Thoracic aorta (tissue), 2 donors: ENCODE data around the gene DDX3X. TPM values are rescaled to one million over a fixed set of nuclear protein-coding genes. Genes with fewer than 3 reads are reported as not detected.
A peak's percentile ranks its signal among the peaks of the same experiment; 100 is the strongest.
"Not testable (repeated sequence)": the region's sequence is repeated elsewhere in the genome, so short reads cannot be mapped to it uniquely, and the experiment has no call there.

Source experiments
- ATAC-seq: fragments of 150-250 bp; one replicate; pipeline ENCODE4 v1.8.0; 2017; ENCODE audit warnings: low read depth; ENCODE audit not compliant: insufficient number of reproducible peaks, low FRiP score
- DNase-seq: peaks from one replicate; pipeline ENCODE4 v3.0.0-alpha.2; 2020; ENCODE audit warnings: low spot score
- H3K27ac ChIP-seq, 2 donors: fragments of 200-600 bp; sonication (generic); 1 replicate in 1 of 2; 2 replicates in 1 of 2; pipeline ENCODE4 v1.5.1; 2016; ENCODE audit warnings: mild to moderate bottlenecking in 2 of 2, moderate library complexity in 2 of 2
- H3K27me3 ChIP-seq: fragments of 200-600 bp; sonication (generic); replicated peaks from 2 replicates; pipeline ENCODE4 v1.6.0; 2016; ENCODE audit warnings: mild to moderate bottlenecking; ENCODE audit not compliant: insufficient read depth
- H3K36me3 ChIP-seq: fragments of 200-600 bp; sonication (generic); one replicate; pipeline ENCODE4 v1.5.1; 2016
- H3K4me1 ChIP-seq, 2 donors: fragments of 200-600 bp; sonication (generic); 1 replicate in 1 of 2; 2 replicates in 1 of 2; pipeline versions ENCODE4 v1.5.1 to v1.6.0; 2016; ENCODE audit warnings: low read depth in 2 of 2, mild to moderate bottlenecking in 1 of 2; ENCODE audit not compliant: control insufficient read depth in 1 of 2
- H3K4me3 ChIP-seq: fragments of 200-600 bp; sonication (generic); 2 replicates; pipeline ENCODE4 v1.5.1; 2016; ENCODE audit warnings: mild to moderate bottlenecking
- H3K9me3 ChIP-seq: fragments of 200-600 bp; sonication (generic); 2 replicates; pipeline ENCODE4 v1.5.1; 2016
- total RNA-seq, 2 donors: library from RNA; depleted of rRNA; stranded (reverse); fragments of >200 nt; gene quantifications; one replicate each; pipeline versions ENCODE4 v1.1.0 to v1.2.3, GENCODE V29; 2016
- TF ChIP-seq, protein P1 (sequence below): fragments of 200-600 bp; sonication (generic); IDR thresholded peaks from one replicate; pipeline ENCODE4 v1.5.1; 2019; ENCODE audit warnings: antibody characterized with exemption

The DDX3X gene
- total RNA-seq, 2 donors from 2014 or later: 172 to 320 TPM

DNA sequence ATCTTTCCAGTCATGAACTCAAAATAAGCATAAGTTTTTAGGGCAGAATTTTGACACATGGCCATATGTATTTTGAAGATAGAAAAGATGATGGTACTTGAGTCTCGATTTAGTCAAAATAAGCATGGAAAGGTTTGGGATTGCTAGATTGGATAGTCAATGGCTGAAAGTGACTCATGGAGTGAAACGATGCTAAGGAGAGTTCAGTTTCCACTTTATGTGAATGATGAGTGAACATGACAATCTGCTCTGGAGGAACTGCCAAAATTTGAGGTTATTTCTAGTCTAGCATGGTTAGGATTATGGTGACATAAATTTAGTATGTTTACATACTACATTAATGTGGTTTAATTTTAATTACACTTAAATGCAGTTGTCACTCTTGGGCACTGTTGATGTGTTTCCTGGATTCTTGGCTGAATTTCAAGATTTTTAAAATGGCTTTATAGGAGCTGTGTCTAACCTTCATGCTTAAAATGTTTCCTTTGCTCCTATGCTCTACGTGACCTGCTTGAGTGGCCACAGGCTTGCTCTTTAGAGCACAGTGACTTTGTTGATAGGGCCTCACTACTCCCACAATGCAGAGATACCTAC lies 17.1 kb downstream of the DDX3X start:
- H3K27me3 ChIP-seq: no peaks in the 10 kb centered on the region
- H3K27ac ChIP-seq: peak overlapping the region in 1 of 2 donors; percentile 10
- TF ChIP-seq, protein P1, sequence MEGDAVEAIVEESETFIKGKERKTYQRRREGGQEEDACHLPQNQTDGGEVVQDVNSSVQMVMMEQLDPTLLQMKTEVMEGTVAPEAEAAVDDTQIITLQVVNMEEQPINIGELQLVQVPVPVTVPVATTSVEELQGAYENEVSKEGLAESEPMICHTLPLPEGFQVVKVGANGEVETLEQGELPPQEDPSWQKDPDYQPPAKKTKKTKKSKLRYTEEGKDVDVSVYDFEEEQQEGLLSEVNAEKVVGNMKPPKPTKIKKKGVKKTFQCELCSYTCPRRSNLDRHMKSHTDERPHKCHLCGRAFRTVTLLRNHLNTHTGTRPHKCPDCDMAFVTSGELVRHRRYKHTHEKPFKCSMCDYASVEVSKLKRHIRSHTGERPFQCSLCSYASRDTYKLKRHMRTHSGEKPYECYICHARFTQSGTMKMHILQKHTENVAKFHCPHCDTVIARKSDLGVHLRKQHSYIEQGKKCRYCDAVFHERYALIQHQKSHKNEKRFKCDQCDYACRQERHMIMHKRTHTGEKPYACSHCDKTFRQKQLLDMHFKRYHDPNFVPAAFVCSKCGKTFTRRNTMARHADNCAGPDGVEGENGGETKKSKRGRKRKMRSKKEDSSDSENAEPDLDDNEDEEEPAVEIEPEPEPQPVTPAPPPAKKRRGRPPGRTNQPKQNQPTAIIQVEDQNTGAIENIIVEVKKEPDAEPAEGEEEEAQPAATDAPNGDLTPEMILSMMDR: no peak
- H3K4me3 ChIP-seq: no peak overlapping the region
- peaks cover 24% of the 10 kb centered on the region for H3K36me3 ChIP-seq
- ATAC-seq (no peak), DNase-seq (no peak)
- H3K4me1 ChIP-seq: peaks cover 0 to 5% of the 10 kb centered on the region in 2 donors
- no peaks in the 10 kb centered on the region for H3K9me3 ChIP-seq

DNA sequence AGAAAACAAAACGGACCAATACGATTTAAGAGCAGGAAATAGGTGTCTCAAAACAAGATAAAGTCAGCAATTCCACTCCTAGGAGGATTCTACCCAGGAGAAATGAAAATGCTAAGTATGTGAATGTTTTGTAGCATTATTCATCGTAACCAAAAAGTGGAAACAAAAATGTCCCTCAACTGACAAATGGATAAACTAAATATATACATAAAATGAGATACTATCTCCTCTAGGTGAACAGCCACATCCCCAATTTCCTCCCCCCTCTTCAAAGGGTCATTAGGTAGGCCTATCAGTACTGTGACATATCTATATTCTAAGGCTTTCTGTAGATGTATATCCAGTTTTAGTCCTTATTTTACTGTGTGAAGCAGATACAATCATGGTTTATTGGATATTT lies 18.0 kb downstream of the DDX3X start:
- no peak for ATAC-seq
- no peak overlapping the region for H3K4me3 ChIP-seq

DNA sequence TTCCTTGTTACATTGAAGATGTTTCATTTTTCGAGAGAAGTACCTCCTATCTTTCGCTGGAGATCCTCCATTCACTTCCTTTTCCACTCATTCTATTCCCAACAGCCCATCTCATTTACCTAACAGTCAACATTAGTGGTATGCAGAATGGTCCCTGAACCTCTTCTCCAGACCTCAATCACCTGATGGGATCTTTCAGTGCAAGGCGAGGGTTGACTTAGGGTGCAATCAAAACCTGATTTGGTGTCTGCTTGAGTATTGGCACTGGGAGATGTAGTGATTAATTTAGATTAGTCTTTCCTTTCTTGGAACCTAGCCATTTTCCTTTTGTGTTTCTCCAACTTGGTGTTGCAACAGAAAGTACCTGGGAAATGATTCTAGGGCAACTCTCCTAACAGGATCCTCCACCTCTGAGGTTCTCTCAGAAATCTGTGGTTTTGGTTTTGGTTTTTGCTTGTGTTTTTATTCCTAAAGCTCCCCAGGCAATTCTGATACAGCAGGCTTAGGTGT lies 18.4 kb downstream of the DDX3X start:
- Histone ChIP-seq H3K4me3 (no peak overlapping the region), H3K36me3 (peaks cover 11% of the 10 kb centered on the region), H3K4me1 (peaks cover 0 to 5% of the 10 kb centered on the region in 2 donors), H3K27ac (no peak overlapping the region), H3K27me3 (no peaks in the 10 kb centered on the region), H3K9me3 (no peaks in the 10 kb centered on the region)
- TF ChIP-seq, protein P1: no peak
- DNase-seq (no peak), ATAC-seq (no peak)

More for the DNA sequence above, 18.0 kb downstream of the DDX3X start:
- no peak overlapping the region for H3K27ac ChIP-seq
- H3K4me1 ChIP-seq: peaks cover 0 to 5% of the 10 kb centered on the region in 2 donors
- no peak for DNase-seq
- TF ChIP-seq, protein P1: no peak
- no peaks in the 10 kb centered on the region for H3K27me3 ChIP-seq
- H3K36me3 ChIP-seq: peaks cover 15% of the 10 kb centered on the region
- H3K9me3 ChIP-seq: no peaks in the 10 kb centered on the region

DNA sequence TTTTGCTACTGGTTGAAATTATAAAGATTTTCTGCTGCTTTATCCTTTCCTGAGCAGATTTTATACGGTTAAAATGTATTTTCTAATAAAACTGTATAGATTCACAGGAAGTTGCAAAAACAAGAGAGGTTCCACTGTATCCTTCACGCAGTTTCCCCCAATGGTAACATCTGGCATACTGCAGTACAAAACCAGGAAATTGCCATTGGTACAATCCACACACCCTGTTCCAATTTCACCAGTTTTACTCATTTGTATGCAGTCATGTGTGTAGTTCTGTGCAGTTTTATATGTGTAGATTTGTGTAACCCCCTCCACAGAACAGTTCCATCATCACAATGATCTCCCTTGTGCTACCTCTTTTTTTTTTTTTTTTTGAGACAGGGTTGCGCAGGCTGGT lies 20.0 kb downstream of the DDX3X start:
- no peak overlapping the region for H3K27ac ChIP-seq
- H3K4me1 ChIP-seq: peaks cover 0 to 5% of the 10 kb centered on the region in 2 donors
- H3K36me3 ChIP-seq: no peaks in the 10 kb centered on the region
- no peak for ATAC-seq
- H3K27me3 ChIP-seq: no peaks in the 10 kb centered on the region
- no peaks in the 10 kb centered on the region for H3K9me3 ChIP-seq
- TF ChIP-seq, protein P1: no peak
- DNase-seq: no peak
- no peak overlapping the region for H3K4me3 ChIP-seq

DNA sequence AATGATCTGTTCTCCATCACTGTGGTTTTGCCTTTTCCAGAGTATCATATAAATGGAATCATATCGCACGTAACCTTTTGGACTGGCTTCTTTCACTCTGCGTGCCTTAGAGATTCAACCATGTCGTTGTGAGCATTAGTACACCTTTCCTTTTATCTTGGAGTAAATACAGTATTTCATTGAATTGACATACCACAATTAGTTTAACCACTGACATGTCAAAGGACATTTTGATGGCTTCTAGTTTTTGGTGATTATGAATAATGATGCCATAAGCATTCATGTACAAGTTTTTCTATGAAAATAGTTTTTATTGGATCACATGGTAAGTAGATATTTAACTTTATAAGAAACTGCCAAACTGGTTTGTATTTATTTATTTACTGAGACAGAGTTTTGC lies 35.2 kb downstream of the DDX3X start:
- TF ChIP-seq, protein P1: no peak
- no peak for ATAC-seq

DNA sequence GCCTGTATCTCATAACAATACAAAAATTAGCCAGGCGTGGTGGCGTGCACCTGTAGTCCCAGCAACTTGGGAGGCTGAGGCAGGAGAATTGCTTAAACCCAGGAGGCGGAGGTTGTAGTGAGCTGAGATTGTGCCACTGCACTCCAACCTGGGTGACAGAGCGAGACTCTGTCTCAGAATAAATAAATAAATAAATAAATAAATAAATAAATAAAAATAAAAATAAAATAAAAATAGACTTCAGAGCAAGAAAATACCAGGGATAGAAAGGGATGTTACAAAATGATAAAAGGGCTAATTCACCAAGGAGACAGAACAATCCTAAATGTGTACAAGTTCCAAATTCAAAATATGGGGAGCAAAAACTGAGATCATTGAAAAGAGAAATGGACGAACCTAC lies 37.6 kb downstream of the DDX3X start:
- not testable (repeated sequence) for H3K4me3 ChIP-seq, H3K4me1 ChIP-seq, H3K36me3 ChIP-seq, DNase-seq, H3K9me3 ChIP-seq, H3K27ac ChIP-seq, ATAC-seq, H3K27me3 ChIP-seq

More for the DNA sequence above, 35.2 kb downstream of the DDX3X start:
- H3K9me3 ChIP-seq: no peaks in the 10 kb centered on the region
- H3K4me1 ChIP-seq: no peaks in the 10 kb centered on the region
- no peak overlapping the region for H3K4me3 ChIP-seq
- no peak for DNase-seq
- no peaks in the 10 kb centered on the region for H3K36me3 ChIP-seq
- H3K27ac ChIP-seq: no peak overlapping the region
- no peaks in the 10 kb centered on the region for H3K27me3 ChIP-seq
